GM21381 (cell line): ENCODE measurements around the gene RASSF7.
A peak's percentile ranks its signal among the peaks of the same experiment; 100 is the strongest.
"Not testable (repeated sequence)": the region's sequence is repeated elsewhere in the genome, so short reads cannot be mapped to it uniquely, and the experiment has no call there.

Source experiments
- ATAC-seq: cut with Tn5 transposase; IDR thresholded peaks from one replicate; pipeline ENCODE4 v1.9.1; 2021; ENCODE audit warnings: mild to moderate bottlenecking, moderate library complexity; ENCODE audit not compliant: unreplicated experiment

Gene RASSF7

GRCh38 chr11:560305-561147 lies at the start of gene RASSF7, which contains the start of gene LMNTD2:
TSS of gene RASSF7 (plus strand) at chr11:560970. CDS start at chr11:561769, 799 bp downstream.
TSS of gene LMNTD2 (minus strand) at chr11:560738. CDS start at chr11:560716, 22 bp downstream.
- peak; percentile 71 for ATAC-seq

GRCh38 chr11:512761-513595 lies 47.8 kb upstream of the RASSF7 start:
- no peak for ATAC-seq

- ATAC-seq, result no peak
These were observed 46.2 kb upstream of the RASSF7 start for GRCh38 chr11:514606-515005.

- ATAC-seq, result no peak
These were observed 45.6 kb upstream of the RASSF7 start for GRCh38 chr11:515131-515530.

GRCh38 chr11:516400-516799 lies 44.4 kb upstream of the RASSF7 start:
- ATAC-seq, result no peak

GRCh38 chr11:516918-517685 lies 43.7 kb upstream of the RASSF7 start:
- ATAC-seq, result not testable (repeated sequence)

- ATAC-seq, result peak; percentile 87
These were observed 42.1 kb upstream of the RASSF7 start for GRCh38 chr11:518463-519202.

GRCh38 chr11:520428-521176 lies 40.2 kb upstream of the RASSF7 start:
- ATAC-seq, result no peak

GRCh38 chr11:521177-521688 lies 39.5 kb upstream of the RASSF7 start:
- ATAC-seq, result no peak

GRCh38 chr11:526192-526591 lies 34.6 kb upstream of the RASSF7 start:
- no peak for ATAC-seq

GRCh38 chr11:528166-528814 lies 32.5 kb upstream of the RASSF7 start:
- no peak for ATAC-seq

- no peak for ATAC-seq
These were observed 31.7 kb upstream of the RASSF7 start for GRCh38 chr11:528815-529727.

GRCh38 chr11:529728-530411 lies 30.9 kb upstream of the RASSF7 start:
- ATAC-seq, result no peak

- ATAC-seq, result no peak
These were observed 29.6 kb upstream of the RASSF7 start for GRCh38 chr11:530960-531831.

- no peak for ATAC-seq
These were observed 28.7 kb upstream of the RASSF7 start for GRCh38 chr11:531919-532526.

- ATAC-seq, result no peak
These were observed 28.2 kb upstream of the RASSF7 start for GRCh38 chr11:532527-532985.
